GM23338 (cell line): Measurements from ENCODE around the gene MATN3. TPM values are rescaled to one million over a fixed set of nuclear protein-coding genes. Genes with fewer than 3 reads are reported as not detected.
A peak's percentile ranks its signal among the peaks of the same experiment; 100 is the strongest.

ENCODE experiments used
- ATAC-seq: fragments of 200-7000 bp; cut with Tn5 transposase; 3 replicates; pipeline ENCODE4 v1.9.1; 2020
- DNase-seq: peaks from one replicate; pipeline ENCODE4 v3.0.0-alpha.2; 2015; ENCODE audit warnings: low spot score
- H2AFZ ChIP-seq: fragments of 200-600 bp; sonication (generic); 2 replicates; pipeline ENCODE4 v1.8.0; 2016; ENCODE audit warnings: antibody characterized with exemption, mild to moderate bottlenecking, moderate library complexity
- H3F3A ChIP-seq: fragments of 200-600 bp; sonication (generic); replicated peaks from 2 replicates; pipeline ENCODE4 v1.8.0; 2017; ENCODE audit warnings: antibody characterized with exemption, mixed run types, low read depth
- H3K27ac ChIP-seq: fragments of 200-600 bp; sonication (generic); 2 replicates; pipeline ENCODE4 v1.6.1; 2016; ENCODE audit warnings: low read depth
- H3K27me3 ChIP-seq: fragments of 200-600 bp; sonication (generic); 2 replicates; pipeline ENCODE4 v1.8.0; 2016; ENCODE audit warnings: mild to moderate bottlenecking, mixed run types, moderate library complexity; ENCODE audit not compliant: insufficient read depth
- H3K36me3 ChIP-seq: fragments of 200-600 bp; sonication (generic); 2 replicates; pipeline ENCODE4 v1.8.0; 2016; ENCODE audit warnings: mild to moderate bottlenecking; ENCODE audit not compliant: insufficient read depth
- H3K4me1 ChIP-seq: fragments of 200-600 bp; sonication (generic); 2 replicates; pipeline ENCODE4 v1.8.0; 2016; ENCODE audit warnings: mild to moderate bottlenecking, moderate library complexity; ENCODE audit not compliant: insufficient read depth
- H3K4me2 ChIP-seq: fragments of 200-600 bp; sonication (generic); 2 replicates; pipeline ENCODE4 v1.7.1; 2017; ENCODE audit warnings: mixed run types
- H3K4me3 ChIP-seq: fragments of 200-600 bp; sonication (generic); 2 replicates; pipeline ENCODE4 v1.6.1; 2016; ENCODE audit warnings: mixed run types
- H3K79me2 ChIP-seq: fragments of 200-600 bp; sonication (generic); replicated peaks from 2 replicates; pipeline ENCODE4 v1.8.0; 2017; ENCODE audit warnings: mild to moderate bottlenecking; ENCODE audit not compliant: insufficient read depth
- H3K9me2 ChIP-seq: fragments of 200-600 bp; sonication (generic); 2 replicates; pipeline ENCODE4 v1.8.0; 2017; ENCODE audit not compliant: insufficient read depth
- H4K20me1 ChIP-seq: fragments of 200-600 bp; sonication (generic); replicated peaks from 2 replicates; pipeline ENCODE4 v1.8.0; 2017; ENCODE audit warnings: mild to moderate bottlenecking; ENCODE audit not compliant: insufficient read depth
- H3K27ac Mint-ChIP-seq: 2 replicates; pipeline ENCODE4 v1.8.0; 2020; ENCODE audit warnings: inconsistent platforms, mild to moderate bottlenecking, moderate library complexity, mixed read lengths
- H3K27me3 Mint-ChIP-seq: 3 replicates; pipeline ENCODE4 v1.8.0; 2022; ENCODE audit warnings: low read depth, mild to moderate bottlenecking, moderate library complexity, mixed read lengths, inconsistent platforms; ENCODE audit not compliant: insufficient read depth, poor library complexity
- H3K36me3 Mint-ChIP-seq: 3 replicates; pipeline ENCODE4 v1.8.0; 2021; ENCODE audit warnings: low read depth, mild to moderate bottlenecking, inconsistent platforms, moderate library complexity, mixed read lengths
- H3K4me1 Mint-ChIP-seq: 3 replicates; pipeline ENCODE4 v1.8.0; 2020; ENCODE audit warnings: mild to moderate bottlenecking, inconsistent platforms, mixed read lengths
- H3K4me3 Mint-ChIP-seq: 3 replicates; pipeline ENCODE4 v1.8.0; 2021; ENCODE audit warnings: moderate library complexity, mild to moderate bottlenecking, inconsistent platforms, mixed read lengths
- H3K9me3 Mint-ChIP-seq: 3 replicates; pipeline ENCODE4 v1.8.0; 2020; ENCODE audit warnings: moderate library complexity, mild to moderate bottlenecking, inconsistent platforms, mixed read lengths
- CTCF ChIP-seq, 2 experiments: fragments of 200-600 bp in 1 of 2; sonication (generic) in 1 of 2; conservative IDR thresholded peaks; 2 replicates each; pipeline versions ENCODE4 v1.5.1 to v1.6.1; 2016 to 2017; ENCODE audit warnings: antibody characterized with exemption in 2 of 2, low read depth in 2 of 2, mild to moderate bottlenecking in 2 of 2, moderate library complexity in 1 of 2
- STAT1 ChIP-seq: IDR thresholded peaks from one replicate; pipeline ENCODE4 v1.6.1; 2016; ENCODE audit warnings: antibody characterized with exemption; ENCODE audit not compliant: unreplicated experiment
- ZNF462 ChIP-seq: fragments of 250-450 bp; sonication (Bioruptor Pico); IDR thresholded peaks from 2 replicates; pipeline ENCODE4 v1.5.0; 2020; ENCODE audit warnings: mild to moderate bottlenecking, moderate library complexity
- polyA plus RNA-seq: library from polyadenylated mRNA; unstranded; fragments of >200 nt; fragmentation: Nextera tagmentation; extraction: Ambion mirVana; gene quantifications from 2 replicates; pipeline ENCODE4 v1.2.1, GENCODE V29; 2016
- total RNA-seq: library from RNA; depleted of rRNA; stranded (reverse); fragments of >200 nt; shearing (Covaris generic); gene quantifications from 2 replicates; pipeline ENCODE4 v1.2.3, GENCODE V29; 2014

Gene MATN3
- total and polyA plus RNA-seq, 2 experiments from 2014 or later = 4.6 to 6.4 TPM

GRCh38 chr2:20018601-20019152, 6.2 kb upstream of the MATN3 start:
- peaks cover 8% of the 10 kb centered on the region for H3K27me3 Mint-ChIP-seq
- H3K36me3 Mint-ChIP-seq = peaks cover 26% of the 10 kb centered on the region
- H3K27ac Mint-ChIP-seq = no peak overlapping the region
- Histone ChIP-seq H4K20me1 (no peaks in the 10 kb centered on the region), H2AFZ (no peak overlapping the region), H3K27me3 (peaks cover 11% of the 10 kb centered on the region), H3K4me3 (no peak overlapping the region), H3K27ac (no peak overlapping the region), H3K4me1 (peaks cover 4% of the 10 kb centered on the region), H3F3A (no peaks in the 10 kb centered on the region), H3K4me2 (no peak overlapping the region), H3K79me2 (no peaks in the 10 kb centered on the region), H3K9me2 (no peaks in the 10 kb centered on the region), H3K36me3 (peaks cover 7% of the 10 kb centered on the region; the same call in 1 of the 2 replicates)
- peaks cover 3% of the 10 kb centered on the region; the same call in 2 of the 3 replicates for H3K4me1 Mint-ChIP-seq
- ATAC-seq (no peak), DNase-seq (no peak)
- H3K4me3 Mint-ChIP-seq = no peak overlapping the region
- TF ChIP-seq CTCF (conservative IDR thresholded peaks at IDR 0.05; ENCODE audit: low read depth in 2 of 2) (no peak), ZNF462 (CRISPR knock-in tag) (no peak)
- peaks cover 40% of the 10 kb centered on the region for H3K9me3 Mint-ChIP-seq

- no peak for ATAC-seq
- Mint-ChIP-seq H3K9me3 (peaks cover 26% of the 10 kb centered on the region), H3K4me1 (peaks cover 15% of the 10 kb centered on the region), H3K27ac (no peak overlapping the region), H3K36me3 (peaks cover 15% of the 10 kb centered on the region), H3K27me3 (peaks cover 24% of the 10 kb centered on the region), H3K4me3 (no peak overlapping the region)
- Histone ChIP-seq H3K27ac (no peak overlapping the region), H3K4me2 (no peak overlapping the region), H3K79me2 (no peaks in the 10 kb centered on the region), H3K9me2 (no peaks in the 10 kb centered on the region), H3K27me3 (peaks cover 32% of the 10 kb centered on the region), H3K4me3 (no peak overlapping the region), H2AFZ (no peak overlapping the region), H3K36me3 (peaks cover 2% of the 10 kb centered on the region; the same call in 1 of the 2 replicates), H3F3A (0 out of 2 replicates have a peak, but pooled peaks cover 3% of the 10 kb centered on the region), H4K20me1 (no peaks in the 10 kb centered on the region), H3K4me1 (peaks cover 16% of the 10 kb centered on the region)
- DNase-seq = peak; percentile 69
- peak; percentile 65 to 67 for TF ChIP-seq CTCF (conservative IDR thresholded peaks at IDR 0.05; ENCODE audit: low read depth in 2 of 2)
- TF ChIP-seq STAT1 = no peak
Measured at GRCh38 chr2:20016346-20016745, 3.9 kb upstream of the MATN3 start.
